Forelimb muscle (tissue), 1 donor: ENCODE measurements around the gene PDE7B. TPM values are rescaled to one million over a fixed set of nuclear protein-coding genes. Genes with fewer than 3 reads are reported as not detected.

Source experiments
- DNase-seq: peaks from one replicate; pipeline ENCODE4 v3.0.0-alpha.2; 2013; ENCODE audit warnings: low read depth
- polyA plus RNA-seq: library from polyadenylated mRNA; unstranded; fragments of 120-200 nt; gene quantifications from one replicate; pipeline ENCODE4 v1.2.1, GENCODE V29; 2013; ENCODE audit not compliant: insufficient read length

The PDE7B gene
- polyA plus RNA-seq, 1 donor: 6.6 TPM

DNA sequence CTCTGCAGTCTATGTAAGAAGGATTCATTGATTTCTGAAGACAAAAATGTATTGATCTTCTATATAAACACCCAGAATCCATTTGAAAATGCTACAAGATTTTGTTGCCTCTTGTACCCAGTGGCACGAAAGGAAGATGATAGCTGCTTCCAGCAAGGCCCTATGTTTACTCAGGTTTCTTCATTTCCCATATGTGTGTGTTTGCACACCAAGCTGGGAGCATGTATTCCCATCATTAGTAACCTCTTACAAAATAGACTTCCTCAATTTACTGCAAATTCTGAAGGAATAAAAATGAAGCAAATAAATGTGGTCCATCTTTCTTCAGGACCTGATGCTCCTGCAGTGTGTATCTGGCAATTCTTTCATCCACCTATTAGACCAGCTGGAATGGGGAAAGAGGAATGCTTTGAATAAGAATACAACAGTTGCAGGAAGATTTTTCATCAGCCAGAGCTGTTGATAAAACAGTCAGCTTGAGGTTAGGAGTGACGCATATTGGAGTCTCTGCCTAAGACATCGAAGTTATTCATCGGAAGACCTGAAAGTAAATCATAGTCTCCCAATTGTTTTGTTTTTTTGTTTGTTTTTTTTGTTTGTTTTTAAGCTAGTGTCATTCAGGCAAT lies 132.3 kb downstream of the PDE7B start:
- no peak for DNase-seq

DNA sequence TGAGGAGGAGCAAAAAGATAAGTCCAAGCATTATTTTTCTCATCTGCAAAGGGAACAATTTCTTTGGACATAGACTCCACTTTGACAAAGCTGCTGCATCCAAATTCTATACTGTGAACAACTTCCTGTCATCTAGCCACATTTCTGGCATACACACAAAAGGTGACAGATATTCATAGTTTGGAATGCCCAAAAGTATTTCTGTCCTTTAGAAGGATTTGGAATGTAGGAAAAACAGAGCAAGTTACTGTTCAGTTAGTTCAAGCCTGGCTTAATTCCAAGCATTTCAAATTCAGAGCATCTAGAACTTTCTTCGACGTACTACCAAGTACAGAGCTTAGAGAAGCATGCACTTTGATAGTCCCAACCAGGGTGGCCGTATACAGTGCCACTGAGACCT lies 134.0 kb downstream of the PDE7B start:
- no peak for DNase-seq

DNA sequence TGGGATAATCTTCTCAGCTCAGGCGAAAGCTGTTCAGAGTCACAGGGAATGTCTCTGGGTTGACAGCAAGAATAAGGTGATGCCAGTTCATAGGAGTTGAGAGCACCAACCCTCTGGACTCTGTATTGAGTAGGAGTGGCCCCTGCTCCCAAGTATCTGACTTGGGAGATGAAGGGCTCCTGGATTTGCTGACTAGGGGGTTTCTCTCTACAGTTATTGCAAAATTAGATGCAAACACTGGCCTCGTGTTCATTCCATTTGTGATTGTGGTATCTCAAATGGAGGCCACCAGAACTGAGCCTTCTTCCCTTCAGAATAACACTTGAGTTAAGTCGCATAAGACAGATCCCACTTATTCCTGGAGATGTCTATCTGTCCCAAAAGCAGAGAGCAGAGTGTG lies 135.7 kb downstream of the PDE7B start:
- DNase-seq: no peak

DNA sequence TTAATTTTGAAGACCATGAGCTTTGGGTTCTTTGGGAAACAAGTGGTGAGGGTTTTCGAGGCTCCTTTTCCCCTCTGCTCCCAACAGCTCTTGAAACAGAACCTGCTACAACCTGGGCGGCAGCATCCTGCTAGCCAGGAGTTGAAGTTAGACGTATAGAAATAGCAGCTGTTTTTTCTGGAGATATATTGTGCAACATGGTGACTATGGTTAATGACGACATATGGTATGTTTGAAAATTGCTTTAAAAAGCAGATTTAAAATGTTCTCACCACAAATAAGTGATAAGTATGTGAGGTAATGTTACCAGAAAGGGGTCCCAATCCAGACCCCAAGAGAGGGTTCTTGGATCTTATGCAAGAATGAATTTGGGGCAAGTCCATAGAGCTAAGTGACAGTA lies 138.9 kb downstream of the PDE7B start:
- DNase-seq: no peak

DNA sequence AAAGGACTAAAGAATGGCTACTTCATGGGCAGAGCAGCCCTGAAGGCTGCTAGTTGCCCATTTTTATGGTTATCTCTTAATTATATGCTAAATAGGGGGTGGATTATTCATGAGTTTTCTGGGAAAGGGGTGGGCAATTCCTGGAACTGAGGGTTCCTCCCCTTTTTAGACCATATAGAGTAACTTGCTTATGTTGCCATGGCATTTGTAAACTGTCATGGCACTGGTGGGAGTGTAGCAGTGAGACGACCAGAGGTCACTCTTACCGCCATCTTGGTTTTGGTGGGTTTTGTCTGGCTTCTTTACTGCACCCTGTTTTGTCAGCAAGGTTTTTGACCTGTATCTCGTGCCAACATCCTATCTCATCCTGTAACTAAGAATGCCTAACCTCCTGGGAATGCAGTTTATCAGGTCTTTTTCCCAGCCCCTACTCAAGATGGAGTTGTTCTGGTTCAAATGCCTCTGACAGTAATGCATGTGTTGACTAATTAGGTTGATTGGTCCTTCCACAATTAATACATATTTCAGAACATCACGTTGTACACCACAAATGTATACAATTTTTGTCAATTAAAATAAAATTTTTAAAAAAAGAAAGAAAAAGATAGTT lies 139.5 kb downstream of the PDE7B start:
- DNase-seq: no peak

DNA sequence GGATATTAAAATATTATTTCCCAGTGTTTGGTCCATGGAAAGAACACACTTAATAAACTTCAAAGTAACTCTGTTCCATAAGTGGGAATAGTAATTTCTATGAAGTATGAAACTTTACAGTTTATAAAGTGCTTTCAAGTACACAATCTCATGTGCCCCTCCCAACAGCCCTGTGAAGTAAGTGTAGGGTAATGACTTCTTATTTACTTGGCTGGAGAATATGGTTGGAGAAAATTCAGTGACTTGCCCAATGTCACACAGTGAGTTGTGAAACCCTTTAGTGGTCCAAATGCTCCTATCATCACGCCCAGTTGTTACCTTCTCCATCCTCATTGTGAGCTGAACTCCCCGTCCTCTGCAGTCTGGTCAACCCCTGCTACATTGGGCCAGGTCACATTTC lies 141.2 kb downstream of the PDE7B start:
- DNase-seq: no peak

DNA sequence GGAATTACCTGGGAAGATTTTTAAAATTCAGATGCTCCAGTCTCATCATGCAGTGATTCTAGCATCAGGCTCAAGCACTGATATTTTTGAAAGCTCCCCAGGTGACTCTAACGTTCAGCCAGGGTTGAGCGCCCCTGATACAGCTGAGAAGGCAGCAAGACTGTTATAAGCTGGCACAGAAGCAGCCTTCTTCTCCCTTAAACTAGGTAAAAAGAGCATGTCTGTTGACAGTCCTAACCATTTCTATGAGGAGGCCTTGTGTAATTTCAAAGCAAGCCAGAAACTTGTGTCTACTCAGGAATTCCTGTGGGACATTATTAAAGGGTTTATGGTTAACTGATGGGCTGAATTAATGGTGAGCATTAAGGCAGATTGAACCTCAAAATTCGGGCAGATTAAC lies 141.9 kb downstream of the PDE7B start:
- no peak for DNase-seq

DNA sequence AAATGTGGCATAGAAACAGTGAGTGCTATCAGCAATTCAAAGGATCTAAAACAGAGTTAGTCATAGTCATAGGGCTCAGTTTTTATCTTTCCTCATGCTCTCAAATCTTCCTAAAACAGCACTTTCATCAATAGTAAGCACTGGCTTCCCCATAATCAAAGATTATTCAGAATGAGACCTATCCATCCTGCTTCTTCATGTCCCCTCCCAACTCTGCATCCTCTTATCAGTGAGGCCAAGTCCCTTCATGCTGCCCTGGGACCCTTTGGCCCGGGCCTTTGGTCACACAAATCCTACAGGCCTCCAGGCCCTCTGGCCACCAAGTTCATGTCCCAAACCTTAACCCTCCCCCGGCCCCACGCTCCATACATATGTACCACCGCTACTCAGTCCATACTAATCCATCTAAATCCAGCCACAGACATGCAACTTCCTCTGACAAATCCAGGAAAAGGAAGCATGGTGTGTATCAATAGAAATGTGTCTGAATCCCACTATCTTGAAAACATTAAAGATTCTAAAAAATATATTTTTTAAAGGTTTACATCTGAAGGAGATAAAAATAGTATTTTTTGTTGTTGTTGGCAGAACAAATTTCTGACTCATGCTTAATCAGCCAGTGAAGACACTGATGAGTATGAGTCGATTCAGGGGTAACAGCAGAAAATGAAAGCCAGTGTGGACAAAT lies 143.5 kb downstream of the PDE7B start:
- DNase-seq: no peak

DNA sequence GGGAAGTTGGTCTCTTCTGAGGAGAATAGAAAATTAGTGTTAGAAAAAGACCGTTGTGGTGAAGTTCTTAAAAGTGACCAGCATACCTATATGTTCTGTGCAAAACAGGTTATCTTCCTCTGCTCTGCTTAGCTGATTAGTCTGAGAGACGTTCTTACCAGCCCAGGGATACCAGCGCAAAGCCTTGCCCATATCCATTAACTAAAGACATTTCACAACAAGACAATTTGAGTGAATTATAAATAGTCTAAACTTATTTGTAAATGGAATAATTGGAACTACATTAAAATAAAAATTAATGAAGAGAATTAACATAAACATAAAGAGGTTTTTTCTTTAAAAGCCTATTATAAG lies 144.0 kb downstream of the PDE7B start:
- DNase-seq: no peak

DNA sequence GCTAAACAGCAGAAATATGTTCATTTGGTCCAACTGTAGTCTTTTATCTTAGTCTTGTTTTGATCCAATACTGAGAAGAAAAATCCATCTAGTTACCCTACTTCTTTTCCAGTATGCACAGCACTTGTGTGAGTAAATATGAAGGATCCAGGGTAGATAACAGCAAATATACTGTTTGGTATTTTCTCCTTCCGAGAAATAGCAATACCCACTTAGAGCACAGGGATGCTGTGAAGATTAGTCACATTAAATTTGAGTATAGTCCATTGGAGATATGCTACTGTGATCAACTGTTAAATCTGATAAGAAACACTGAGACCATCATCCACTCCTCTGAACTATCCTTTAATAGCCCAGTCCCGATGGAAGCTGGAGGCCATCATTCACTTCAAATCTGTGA lies 145.2 kb downstream of the PDE7B start:
- no peak for DNase-seq

DNA sequence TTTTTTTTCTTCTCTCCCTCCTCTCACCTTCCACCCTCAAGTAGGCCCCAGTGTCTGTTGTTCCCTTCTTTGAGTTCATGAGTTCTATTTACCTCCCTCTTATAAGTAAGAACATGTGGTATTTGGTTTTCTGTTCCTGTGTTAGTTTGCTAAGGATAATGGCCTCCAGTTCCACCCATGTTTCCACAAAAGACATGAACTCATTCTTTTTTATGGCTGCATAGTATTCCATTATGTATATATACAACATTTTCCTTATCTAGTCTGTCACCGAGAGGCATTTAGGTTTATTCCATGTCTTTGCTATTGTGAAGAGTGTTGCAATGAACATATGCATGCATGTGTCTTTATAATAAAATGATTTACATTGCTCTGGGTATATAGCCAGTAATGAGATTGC lies 147.9 kb downstream of the PDE7B start:
- no peak for DNase-seq

DNA sequence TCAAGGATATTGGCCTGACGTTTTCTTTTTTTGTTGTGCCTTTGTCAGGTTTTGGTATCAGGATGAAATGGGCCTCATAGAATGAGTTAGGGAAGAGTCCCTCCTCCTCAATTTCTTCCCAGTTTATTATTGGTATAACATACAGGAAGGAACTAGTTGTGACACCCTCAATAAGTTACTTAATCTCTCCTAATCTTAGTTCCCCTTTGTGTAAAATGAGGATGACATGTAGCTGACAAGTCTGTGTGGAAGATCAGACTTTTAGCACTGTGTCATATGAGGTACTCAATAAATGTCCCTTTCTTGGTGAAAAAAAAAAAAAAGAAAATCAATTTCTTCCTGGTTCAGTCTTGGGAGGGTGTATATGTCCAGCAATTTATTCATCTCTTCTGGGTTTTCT lies 155.8 kb downstream of the PDE7B start:
- no peak for DNase-seq

DNA sequence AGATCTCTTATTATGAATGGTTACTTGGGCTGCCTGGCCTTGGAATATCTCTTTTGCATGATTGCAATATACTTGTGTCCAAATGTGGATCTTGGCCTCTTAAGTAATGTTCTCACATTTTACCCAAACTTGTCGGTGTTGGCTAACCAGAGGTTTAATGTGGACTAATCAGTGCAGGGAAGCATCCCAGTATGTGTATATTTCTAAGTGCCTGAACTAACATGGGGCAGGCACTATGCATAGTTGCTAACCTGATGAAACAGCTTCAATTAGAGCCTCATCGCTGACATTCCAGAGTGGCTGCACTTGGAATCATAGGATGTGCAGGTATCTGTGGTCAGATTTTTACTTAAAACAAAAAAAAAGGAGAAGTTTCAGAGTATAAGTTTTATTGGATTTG lies 160.0 kb downstream of the PDE7B start:
- DNase-seq: no peak

DNA sequence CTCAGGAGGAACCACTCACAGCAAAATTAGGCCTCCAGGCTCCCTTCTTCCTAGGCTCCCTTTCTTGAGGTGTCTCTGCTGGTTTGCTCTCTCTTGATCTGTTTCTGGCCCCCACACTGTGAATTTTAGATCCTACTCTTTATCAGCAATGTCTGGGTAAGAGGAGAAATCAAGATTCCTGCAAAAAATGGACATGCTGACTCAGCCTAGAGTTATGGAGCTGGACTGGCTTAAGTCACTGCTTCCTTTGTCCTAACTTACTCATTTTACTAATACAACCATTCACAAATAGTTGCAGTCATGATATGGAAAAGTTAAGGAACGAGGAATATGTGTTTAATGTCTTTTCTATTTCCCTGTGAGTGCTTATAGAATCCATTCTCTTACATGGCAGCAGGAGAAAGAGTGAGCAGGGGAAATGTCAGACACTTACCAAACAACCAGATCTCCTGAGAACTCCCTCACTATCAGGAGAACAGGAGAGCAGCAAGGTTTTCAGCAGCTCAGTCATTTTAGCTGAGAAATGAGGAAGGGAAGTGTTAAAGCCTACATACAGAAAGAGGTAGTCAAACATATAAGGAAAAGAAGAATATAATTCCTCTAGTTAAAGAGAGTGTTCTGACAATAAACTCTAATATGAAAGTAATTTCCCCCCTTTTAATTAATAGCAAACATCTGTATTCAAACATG lies 160.8 kb downstream of the PDE7B start:
- no peak for DNase-seq

DNA sequence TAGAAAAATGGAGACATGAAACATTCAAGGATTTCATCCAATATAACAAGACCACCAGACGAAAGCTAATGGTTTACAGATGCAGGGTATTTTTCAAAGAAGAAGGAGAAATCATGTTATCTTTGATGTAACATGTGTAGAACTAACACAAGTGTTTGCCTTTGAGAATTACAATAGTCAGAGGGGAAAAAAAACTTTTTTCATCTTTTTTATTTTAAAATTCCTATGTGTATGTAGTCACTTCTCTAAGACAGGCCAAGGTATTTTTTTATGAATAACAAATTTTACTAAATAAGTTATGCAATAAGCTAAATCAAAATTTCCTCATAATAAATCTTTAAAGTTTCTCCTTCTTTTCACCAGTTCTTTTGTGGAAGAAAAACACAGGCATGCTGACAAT lies 161.4 kb downstream of the PDE7B start:
- no peak for DNase-seq

DNA sequence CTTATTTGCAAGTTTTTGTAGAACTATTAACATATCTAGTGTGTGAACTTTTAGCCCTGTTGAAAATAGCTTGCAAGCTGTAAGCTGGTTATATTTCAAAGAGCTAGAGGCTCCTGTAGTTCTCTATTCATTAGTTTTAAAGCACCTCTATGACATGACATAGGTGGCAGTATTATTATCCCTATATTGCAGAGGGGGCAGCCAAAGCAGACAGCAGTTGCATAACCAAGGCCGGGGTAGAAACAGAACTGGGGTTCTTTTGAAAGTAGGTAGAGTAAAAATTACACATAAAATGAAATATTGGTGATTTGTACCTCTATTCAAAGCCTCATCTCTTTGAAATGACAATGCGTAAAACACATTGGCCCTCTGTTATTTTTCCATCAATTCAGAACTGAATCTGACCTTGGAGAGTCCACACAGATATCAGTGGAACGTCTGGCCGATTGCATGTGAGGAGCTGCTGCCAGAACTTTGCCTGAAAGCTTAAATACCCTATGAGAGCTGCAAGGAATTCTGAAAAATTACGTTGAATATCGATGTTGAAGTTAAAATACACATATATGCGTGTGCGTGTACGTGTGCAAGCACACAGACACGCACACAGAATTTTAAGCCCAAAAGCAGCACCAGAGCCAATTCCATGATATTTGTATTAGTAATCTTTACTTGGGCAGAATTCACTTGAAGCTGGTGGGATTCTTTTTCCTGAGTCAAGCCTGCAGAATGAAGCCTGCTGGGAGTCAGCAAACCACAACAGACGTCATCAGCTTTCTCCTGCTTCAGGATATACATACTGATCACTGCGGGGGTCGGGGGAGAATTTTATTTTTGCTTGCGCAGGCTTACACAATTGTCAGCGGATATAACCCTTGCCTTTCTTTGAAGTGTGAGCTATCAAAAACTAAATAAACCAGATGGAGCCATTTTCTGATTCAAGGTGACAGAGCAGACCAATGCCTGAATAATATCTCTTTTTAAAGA lies 163.2 kb downstream of the PDE7B start:
- DNase-seq: no peak

DNA sequence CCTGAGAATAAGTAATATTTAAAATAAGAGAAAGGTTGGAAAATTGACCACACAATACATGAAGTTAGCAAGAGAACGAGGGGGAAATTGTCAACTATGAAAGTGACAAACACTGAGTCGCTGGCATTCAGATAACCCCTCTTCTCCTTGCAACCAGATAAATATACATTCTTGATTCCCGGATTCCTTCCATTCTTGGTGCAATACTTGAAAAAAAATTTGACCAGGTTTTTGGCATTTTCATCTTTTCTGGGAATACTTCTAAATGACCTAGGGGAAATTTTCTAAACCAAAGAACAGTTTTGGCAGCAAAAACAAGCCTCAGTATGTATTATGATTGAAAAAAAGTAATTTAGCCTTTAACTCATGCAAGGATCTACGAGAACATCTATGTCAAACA lies 164.0 kb downstream of the PDE7B start:
- no peak for DNase-seq

DNA sequence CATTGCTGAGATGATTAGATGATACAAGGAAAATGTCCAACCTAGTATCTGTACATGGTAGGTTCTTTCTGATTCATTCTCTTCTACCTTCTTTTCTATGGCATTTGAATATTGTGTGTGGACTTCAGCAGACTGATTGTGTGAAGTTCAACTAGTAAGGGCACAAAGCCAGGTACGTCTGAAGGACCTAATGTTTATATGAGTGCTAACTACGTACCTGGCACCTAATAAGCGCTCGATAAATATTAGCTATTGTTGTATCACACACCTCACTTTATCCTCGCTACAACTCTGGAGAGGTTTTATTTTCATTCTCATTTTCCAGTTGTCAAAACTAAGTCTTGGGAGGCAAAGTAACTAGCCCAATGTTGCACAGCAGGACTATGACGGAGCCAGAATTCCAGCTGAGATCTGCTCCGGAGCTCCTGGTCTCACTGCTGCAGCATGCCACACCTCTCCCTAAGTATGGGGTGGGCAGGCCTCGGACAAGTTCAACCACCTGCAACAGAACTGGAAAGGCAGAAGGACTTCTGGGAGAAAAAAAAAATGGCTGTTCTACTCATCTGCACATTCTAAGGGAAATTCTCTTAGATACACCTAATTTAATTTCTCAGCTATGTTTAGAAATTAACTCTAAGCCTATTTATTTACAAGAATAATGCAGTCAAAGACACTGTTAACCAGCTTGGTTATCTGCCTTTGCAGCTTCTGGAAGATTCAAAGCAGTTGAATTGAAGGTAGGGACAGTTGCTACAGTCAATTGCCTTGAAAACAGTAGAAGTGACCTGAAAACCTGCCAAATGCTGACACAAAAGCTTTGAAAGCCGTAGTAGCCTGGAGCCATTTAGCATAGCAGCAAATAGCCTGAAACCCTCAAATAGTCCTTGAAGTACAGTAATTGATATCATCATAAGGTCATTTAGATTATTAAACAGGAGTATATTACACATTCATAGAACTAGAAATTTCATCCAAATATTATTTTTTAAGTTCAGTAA lies 165.0 kb downstream of the PDE7B start:
- DNase-seq: no peak

DNA sequence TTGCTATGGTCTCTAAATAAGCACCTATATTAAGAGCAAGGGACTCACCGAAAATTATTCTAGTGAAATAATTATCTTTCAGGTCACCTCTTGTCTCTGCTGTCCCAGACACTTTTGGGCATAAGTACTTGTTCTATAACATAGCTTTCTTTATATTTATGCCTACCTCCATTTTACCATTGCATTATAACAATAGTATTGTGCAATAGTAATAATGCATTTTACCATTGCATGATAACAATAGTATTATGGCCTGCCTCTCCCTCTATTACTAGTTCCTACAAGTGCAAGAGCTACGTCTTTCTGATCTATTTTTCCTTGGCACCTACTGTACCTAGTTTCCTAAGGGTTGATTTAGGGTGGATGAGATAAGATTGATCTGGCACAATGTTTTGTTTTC lies 169.2 kb downstream of the PDE7B start:
- no peak for DNase-seq

DNA sequence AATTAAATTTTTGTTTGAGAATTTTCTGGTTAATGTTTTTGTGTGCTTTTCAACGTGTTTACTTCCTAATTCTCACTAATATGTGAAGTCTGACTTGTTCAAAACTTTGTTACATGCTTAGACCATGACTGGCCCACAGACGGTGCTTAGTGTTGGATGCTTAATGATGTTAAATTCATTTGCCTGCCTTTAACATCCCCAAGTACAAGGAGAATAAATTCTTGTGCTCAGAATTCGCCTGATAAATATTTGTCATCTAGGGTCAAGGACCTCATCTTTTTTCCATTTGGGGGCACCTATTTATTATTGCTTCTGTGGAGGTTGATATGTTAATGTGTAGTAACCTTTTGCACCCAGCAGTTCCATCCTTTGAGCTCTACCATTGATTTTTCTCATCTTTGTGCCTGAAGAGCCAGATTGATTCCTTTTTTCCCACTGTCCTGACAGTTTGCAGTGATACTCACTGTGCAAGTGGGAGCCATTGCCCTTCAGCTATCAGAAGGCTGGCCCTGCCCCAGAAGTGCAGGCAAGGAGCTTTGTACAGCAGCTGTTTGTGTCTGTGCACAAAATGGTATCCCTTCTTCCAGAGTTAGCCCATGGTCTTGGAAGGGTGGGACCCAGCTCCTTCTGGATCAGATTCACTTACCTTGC lies 170.8 kb downstream of the PDE7B start:
- DNase-seq: no peak
